CD4-positive, alpha-beta T cell treated with Interleukin-12 subunit alpha and Interleukin-12 subunit beta, for 1 hour (primary cell): Measurements from ENCODE around the gene SH3RF2.

ENCODE experiments used
- DNase-seq: peaks from one replicate; pipeline ENCODE4 v3.0.0-alpha.2; 2020

Gene SH3RF2

GRCh38 chr5:145922059-145922458 is 14.3 kb upstream of the SH3RF2 start:
- no peak for DNase-seq

GRCh38 chr5:145923405-145923804 is 13.0 kb upstream of the SH3RF2 start:
- no peak for DNase-seq

- DNase-seq, result no peak
Observed at GRCh38 chr5:145924849-145925248, 11.5 kb upstream of the SH3RF2 start.

GRCh38 chr5:145925353-145925752 is 11.0 kb upstream of the SH3RF2 start:
- DNase-seq, result no peak

GRCh38 chr5:145925803-145926202 is 10.6 kb upstream of the SH3RF2 start:
- no peak for DNase-seq

GRCh38 chr5:145931718-145932117 is 4.7 kb upstream of the SH3RF2 start:
- no peak for DNase-seq

- DNase-seq, result no peak
Observed at GRCh38 chr5:145934276-145934675, 2.1 kb upstream of the SH3RF2 start.

GRCh38 chr5:145937432-145938250 is 1.3 kb downstream of the SH3RF2 start:
- DNase-seq, result peak; percentile 5

GRCh38 chr5:145938776-145939539 is 2.6 kb downstream of the SH3RF2 start:
- no peak for DNase-seq

GRCh38 chr5:145939540-145940065 is 3.2 kb downstream of the SH3RF2 start:
- no peak for DNase-seq

- DNase-seq, result peak; percentile 15
Observed at GRCh38 chr5:145941096-145941447, 4.7 kb downstream of the SH3RF2 start.

GRCh38 chr5:145941448-145942130 is 5.2 kb downstream of the SH3RF2 start:
- DNase-seq, result peak; percentile 3

GRCh38 chr5:145942201-145942600 is 5.8 kb downstream of the SH3RF2 start:
- no peak for DNase-seq

- no peak for DNase-seq
Observed at GRCh38 chr5:145942749-145943148, 6.4 kb downstream of the SH3RF2 start.

- no peak for DNase-seq
Observed at GRCh38 chr5:145943674-145944121, 7.3 kb downstream of the SH3RF2 start.

- DNase-seq, result no peak
Observed at GRCh38 chr5:145944328-145944727, 8.0 kb downstream of the SH3RF2 start.

- DNase-seq, result no peak
Observed at GRCh38 chr5:145945620-145946111, 9.3 kb downstream of the SH3RF2 start.

- DNase-seq, result peak; percentile 20
Observed at GRCh38 chr5:145946112-145946861, 9.9 kb downstream of the SH3RF2 start.

- no peak for DNase-seq
Observed at GRCh38 chr5:145947581-145947980, 11.2 kb downstream of the SH3RF2 start.

- no peak for DNase-seq
Observed at GRCh38 chr5:145948047-145948446, 11.7 kb downstream of the SH3RF2 start.

- DNase-seq, result no peak
Observed at GRCh38 chr5:145948921-145949320, 12.5 kb downstream of the SH3RF2 start.

GRCh38 chr5:145949474-145949873 is 13.1 kb downstream of the SH3RF2 start:
- no peak for DNase-seq
